ENCODE measurements around the gene SSR1. TPM values are rescaled to one million over a fixed set of nuclear protein-coding genes. Genes with fewer than 3 reads are reported as not detected.

The SSR1 gene
- total RNA-seq, 2 experiments from 2014 or later = 119 to 163 TPM

DNA sequence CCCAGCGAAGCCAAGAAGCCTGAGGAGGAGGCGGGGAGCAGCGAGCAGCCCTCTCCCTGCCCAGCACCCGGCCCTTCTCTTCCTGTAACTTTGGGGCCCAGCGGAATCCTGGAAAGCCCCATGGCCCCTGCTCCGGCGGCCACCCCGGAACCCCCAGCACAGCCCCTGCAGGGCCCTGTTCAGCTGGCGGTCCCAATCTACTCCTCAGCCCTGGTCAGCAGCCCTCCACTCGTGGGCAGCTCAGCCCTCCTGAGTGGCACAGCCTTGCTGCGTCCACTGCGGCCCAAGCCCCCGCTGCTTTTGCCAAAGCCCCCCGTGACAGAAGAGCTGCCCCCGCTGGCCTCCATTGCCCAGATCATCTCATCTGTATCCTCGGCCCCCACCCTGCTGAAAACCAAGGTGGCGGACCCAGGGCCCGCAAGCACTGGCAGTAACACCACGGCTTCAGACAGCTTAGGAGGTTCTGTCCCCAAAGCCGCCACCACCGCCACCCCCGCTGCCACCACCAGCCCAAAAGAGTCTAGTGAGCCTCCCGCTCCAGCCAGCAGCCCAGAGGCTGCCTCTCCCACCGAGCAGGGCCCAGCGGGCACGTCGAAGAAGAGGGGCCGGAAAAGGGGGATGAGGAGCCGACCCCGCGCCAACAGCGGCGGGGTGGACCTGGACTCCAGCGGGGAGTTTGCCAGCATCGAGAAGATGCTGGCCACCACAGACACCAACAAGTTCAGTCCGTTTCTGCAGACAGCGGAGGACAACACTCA is 81.9 kb downstream of the SSR1 start:
- CTCF ChIA-PET = interaction anchor here (1.0 kb wide), 1 partner anchor 13 kb away, joined by 3 read pairs; no protein-coding TSS in a partner anchor
- Mint-ChIP-seq H3K27me3 (no peaks in the 10 kb centered on the region), H3K4me3 (no peak overlapping the region), H3K27ac (no peak overlapping the region), H3K36me3 (peaks cover 32% of the 10 kb centered on the region), H3K4me1 (peaks cover 15% of the 10 kb centered on the region), H3K9me3 (ENCODE audit: low read depth) (no peaks in the 10 kb centered on the region)
- DNase-seq (no peak), ATAC-seq (no peak)

GRCh38 chr6:7230327-7230691 is 82.7 kb downstream of the SSR1 start:
- ATAC-seq (no peak), DNase-seq (no peak)
- H3K27me3 Mint-ChIP-seq = no peaks in the 10 kb centered on the region
- CTCF ChIA-PET = no interaction called here
- no peaks in the 10 kb centered on the region for H3K9me3 Mint-ChIP-seq (ENCODE audit: low read depth)
- H3K4me1 Mint-ChIP-seq = peaks cover 12% of the 10 kb centered on the region
- H3K4me3 Mint-ChIP-seq = no peak overlapping the region
- H3K36me3 Mint-ChIP-seq = peaks cover 32% of the 10 kb centered on the region
- H3K27ac Mint-ChIP-seq = no peak overlapping the region

DNA sequence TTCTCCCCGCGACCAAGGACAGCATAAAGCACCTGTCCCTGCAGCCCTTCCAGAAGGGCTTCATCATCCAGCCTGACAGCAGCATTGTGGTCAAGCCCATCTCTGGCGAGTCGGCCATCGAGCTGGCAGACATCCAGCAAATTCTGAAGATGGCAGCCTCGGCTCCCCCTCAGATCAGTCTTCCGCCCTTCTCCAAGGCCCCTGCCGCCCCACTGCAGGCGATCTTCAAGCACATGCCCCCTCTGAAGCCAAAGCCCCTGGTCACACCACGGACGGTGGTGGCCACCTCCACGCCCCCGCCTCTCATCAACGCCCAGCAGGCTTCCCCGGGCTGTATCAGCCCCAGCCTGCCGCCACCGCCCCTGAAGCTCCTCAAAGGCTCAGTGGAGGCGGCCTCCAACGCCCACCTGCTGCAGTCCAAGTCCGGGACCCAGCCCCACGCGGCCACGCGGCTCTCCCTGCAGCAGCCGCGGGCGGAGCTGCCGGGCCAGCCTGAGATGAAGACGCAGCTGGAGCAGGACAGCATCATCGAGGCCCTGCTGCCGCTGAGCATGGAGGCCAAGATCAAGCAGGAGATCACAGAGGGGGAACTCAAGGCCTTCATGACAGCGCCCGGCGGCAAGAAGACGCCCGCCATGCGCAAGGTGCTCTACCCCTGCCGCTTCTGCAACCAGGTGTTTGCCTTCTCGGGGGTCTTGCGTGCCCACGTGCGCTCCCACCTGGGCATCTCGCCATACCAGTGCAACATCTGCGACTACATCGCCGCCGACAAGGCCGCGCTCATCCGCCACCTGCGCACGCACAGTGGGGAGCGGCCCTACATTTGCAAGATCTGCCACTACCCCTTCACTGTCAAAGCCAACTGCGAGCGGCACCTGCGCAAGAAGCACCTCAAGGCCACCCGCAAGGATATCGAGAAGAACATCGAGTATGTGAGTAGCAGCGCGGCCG is 83.3 kb downstream of the SSR1 start:
- no peak for ATAC-seq
- Mint-ChIP-seq H3K4me1 (peaks cover 12% of the 10 kb centered on the region), H3K36me3 (peaks cover 32% of the 10 kb centered on the region), H3K27me3 (no peaks in the 10 kb centered on the region), H3K9me3 (ENCODE audit: low read depth) (no peaks in the 10 kb centered on the region), H3K4me3 (no peak overlapping the region), H3K27ac (no peak overlapping the region)
- no peak for DNase-seq
- CTCF ChIA-PET = interaction anchor here (1.7 kb wide), 1 partner anchor 9 kb away, joined by 6 read pairs; no protein-coding TSS in a partner anchor

DNA sequence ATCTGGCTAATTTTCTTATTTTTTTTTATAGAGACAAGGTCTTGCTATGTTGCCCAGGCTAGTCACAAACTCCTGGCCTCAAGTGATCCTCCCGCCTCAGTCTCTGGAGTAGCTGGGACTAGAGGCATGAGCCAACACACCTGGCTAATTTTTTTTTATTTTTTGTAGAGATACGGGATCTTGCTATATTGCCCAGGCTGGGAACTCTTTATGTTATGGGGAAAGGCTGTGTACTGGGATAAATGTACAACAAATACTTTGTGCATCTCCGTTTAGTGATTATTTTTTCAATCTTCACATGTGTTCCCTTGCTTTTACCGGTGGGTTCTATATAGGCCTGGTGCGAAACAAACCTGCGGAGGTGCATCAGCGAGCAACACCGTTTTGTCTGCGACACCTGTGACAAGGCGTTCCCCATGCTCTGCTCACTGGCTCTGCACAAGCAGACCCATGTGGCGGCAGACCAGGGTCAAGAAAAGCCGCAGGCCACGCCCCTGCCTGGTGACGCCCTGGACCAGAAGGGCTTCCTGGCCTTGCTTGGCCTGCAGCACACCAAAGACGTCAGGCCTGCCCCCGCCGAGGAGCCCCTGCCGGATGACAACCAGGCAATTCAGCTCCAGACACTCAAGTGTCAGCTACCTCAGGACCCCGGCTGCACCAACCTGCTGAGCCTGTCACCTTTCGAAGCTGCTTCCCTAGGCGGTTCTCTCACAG is 84.2 kb downstream of the SSR1 start:
- no peak overlapping the region for H3K27ac Mint-ChIP-seq
- H3K4me1 Mint-ChIP-seq = peaks cover 10% of the 10 kb centered on the region
- DNase-seq (no peak), ATAC-seq (no peak)
- H3K27me3 Mint-ChIP-seq = no peaks in the 10 kb centered on the region
- peaks cover 32% of the 10 kb centered on the region for H3K36me3 Mint-ChIP-seq
- H3K4me3 Mint-ChIP-seq = no peak overlapping the region
- CTCF ChIA-PET = interaction anchor here (0.7 to 1.7 kb wide), 2 partner anchors 10 to 92 kb away, joined by 3 to 6 read pairs; no protein-coding TSS in a partner anchor
- no peaks in the 10 kb centered on the region for H3K9me3 Mint-ChIP-seq (ENCODE audit: low read depth)

GRCh38 chr6:7224731-7225130 is 88.3 kb downstream of the SSR1 start:
- no peak overlapping the region for H3K27ac Mint-ChIP-seq
- CTCF ChIA-PET = interaction anchor here (2.6 kb wide), 1 partner anchor 19 kb away, joined by 9 read pairs; no protein-coding TSS in a partner anchor
- H3K36me3 Mint-ChIP-seq = peaks cover 19% of the 10 kb centered on the region
- peaks cover under 1% of the 10 kb centered on the region for H3K4me1 Mint-ChIP-seq
- H3K27me3 Mint-ChIP-seq = no peaks in the 10 kb centered on the region
- DNase-seq (no peak), ATAC-seq (no peak)
- H3K9me3 Mint-ChIP-seq (ENCODE audit: low read depth) = no peaks in the 10 kb centered on the region
- H3K4me3 Mint-ChIP-seq = no peak overlapping the region

DNA sequence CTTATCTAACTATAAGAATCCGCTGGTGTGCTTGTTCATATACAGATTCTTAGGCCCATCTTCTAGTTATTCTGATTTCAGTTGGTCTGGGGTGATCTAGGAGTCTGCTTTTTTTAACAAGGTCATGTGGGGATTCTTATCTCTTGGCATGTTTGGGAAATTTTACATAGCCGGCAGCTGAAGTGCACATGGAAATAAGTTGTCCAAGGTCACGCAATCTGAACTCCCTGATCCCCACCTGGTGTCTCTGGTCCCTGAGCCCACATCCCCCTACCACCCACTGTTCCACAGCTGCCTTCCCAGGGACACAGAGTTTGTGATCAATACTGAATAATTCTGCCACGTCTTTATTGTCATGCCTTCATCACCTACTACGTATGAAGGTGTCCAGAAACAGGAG is 90.8 kb downstream of the SSR1 start:
- H3K4me1 Mint-ChIP-seq = peaks cover 11% of the 10 kb centered on the region
- no peaks in the 10 kb centered on the region for H3K27me3 Mint-ChIP-seq
- no peaks in the 10 kb centered on the region for H3K9me3 Mint-ChIP-seq (ENCODE audit: low read depth)
- CTCF ChIA-PET = no interaction called here
- ATAC-seq (no peak), DNase-seq (no peak)
- no peak overlapping the region for H3K4me3 Mint-ChIP-seq
- no peak overlapping the region for H3K27ac Mint-ChIP-seq
- H3K36me3 Mint-ChIP-seq = peaks cover 13% of the 10 kb centered on the region

DNA sequence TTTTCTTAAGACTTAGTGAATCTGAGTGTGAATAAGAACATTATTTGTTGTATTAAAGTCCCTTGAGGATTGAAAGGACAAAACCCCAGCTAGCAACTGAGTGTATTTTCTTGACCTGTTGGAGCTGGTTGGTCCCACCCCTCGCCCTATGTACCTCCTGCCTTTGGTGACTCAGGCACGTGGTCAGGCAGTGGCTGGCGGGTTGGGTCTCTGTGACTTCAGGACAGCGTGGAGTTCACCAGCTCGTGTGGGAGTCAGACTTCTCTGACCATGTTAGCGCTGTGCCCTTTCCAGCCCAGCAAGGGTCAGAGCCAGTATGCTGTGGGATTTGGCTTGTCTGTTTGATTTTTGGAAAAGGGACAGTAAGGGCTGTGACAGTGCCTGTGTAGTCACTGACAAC is 93.7 kb downstream of the SSR1 start:
- H3K4me3 Mint-ChIP-seq = no peak overlapping the region
- peaks cover 16% of the 10 kb centered on the region for H3K4me1 Mint-ChIP-seq
- CTCF ChIA-PET = no interaction called here
- no peaks in the 10 kb centered on the region for H3K27me3 Mint-ChIP-seq
- no peak for DNase-seq
- peaks cover 10% of the 10 kb centered on the region for H3K36me3 Mint-ChIP-seq
- no peaks in the 10 kb centered on the region for H3K9me3 Mint-ChIP-seq (ENCODE audit: low read depth)
- H3K27ac Mint-ChIP-seq = no peak overlapping the region
- peak; percentile 30 for ATAC-seq

- CTCF ChIA-PET = no interaction called here
These were observed 94.5 kb downstream of the SSR1 start for GRCh38 chr6:7218406-7218988.

More at GRCh38 chr6:7218406-7218988, 94.5 kb downstream of the SSR1 start:
- H3K4me3 Mint-ChIP-seq = no peak overlapping the region
- H3K9me3 Mint-ChIP-seq (ENCODE audit: low read depth) = no peaks in the 10 kb centered on the region
- DNase-seq = no peak
- peaks cover 20% of the 10 kb centered on the region for H3K4me1 Mint-ChIP-seq
- no peak overlapping the region for H3K27ac Mint-ChIP-seq
- ATAC-seq = no peak
- peaks cover 14% of the 10 kb centered on the region for H3K36me3 Mint-ChIP-seq
- no peaks in the 10 kb centered on the region for H3K27me3 Mint-ChIP-seq

Other genes with a start within 250 kb of the SSR1 start
- gene RREB1, start 205.2 kb downstream of the SSR1 start, total RNA-seq = 10 to 100 TPM; 20.6 to 24.6 TPM
- gene CAGE1, start 76.5 kb upstream of the SSR1 start, total RNA-seq = under 1 TPM in 1 of 2 experiments, not detected in 1; 0.18 TPM
- 10 to 100 TPM; 26.1 to 42.5 TPM for gene RIOK1, start 76.6 kb upstream of the SSR1 start, total RNA-seq
- under 1 TPM; 0.09 to 0.12 TPM for gene DSP, start 228.5 kb upstream of the SSR1 start, total RNA-seq